Natural killer cell (primary cell): Measurements from ENCODE around the gene CCL14. TPM values are rescaled to one million over a fixed set of nuclear protein-coding genes. Genes with fewer than 3 reads are reported as not detected.

Source experiments
- ATAC-seq, 3 donors: fragments of 150-1000 bp in 2 of 3; fragments of 200-7000 bp in 1 of 3; cut with Tn5 transposase; 1 replicate in 1 of 3; 2 replicates in 2 of 3; pipeline ENCODE4 v1.10.0; 2021; ENCODE audit warnings: mild to moderate bottlenecking in 2 of 3, moderate library complexity in 2 of 3
- DNase-seq, 2 donors: peaks; one replicate each; pipeline versions ENCODE4 v3.0.0 to v3.0.0-alpha.2; 2013 to 2021; ENCODE audit warnings: mixed read lengths in 1 of 2
- H3K27ac ChIP-seq: one replicate; pipeline ENCODE4 v1.5.1; 2013; ENCODE audit warnings: mild to moderate bottlenecking, low read length
- H3K27me3 ChIP-seq: one replicate; pipeline ENCODE4 v1.6.1; 2013; ENCODE audit warnings: low read length; ENCODE audit not compliant: control insufficient read depth, insufficient read depth
- H3K36me3 ChIP-seq: one replicate; pipeline ENCODE4 v1.6.1; 2013; ENCODE audit warnings: low read length; ENCODE audit not compliant: control insufficient read depth, insufficient read depth
- H3K4me1 ChIP-seq: one replicate; pipeline ENCODE4 v1.6.1; 2013; ENCODE audit warnings: low read length; ENCODE audit not compliant: control insufficient read depth, insufficient read depth
- H3K4me3 ChIP-seq: one replicate; pipeline ENCODE4 v1.5.1; 2013; ENCODE audit warnings: low read length
- H3K9me3 ChIP-seq: one replicate; pipeline ENCODE4 v1.6.1; 2013; ENCODE audit warnings: low read length; ENCODE audit not compliant: control insufficient read depth, insufficient read depth
- H3K27ac Mint-ChIP-seq, 2 donors: one replicate each; pipeline ENCODE4 v1.8.0; 2022; ENCODE audit warnings: mild to moderate bottlenecking in 2 of 2, mixed read lengths in 2 of 2, moderate library complexity in 1 of 2
- H3K27me3 Mint-ChIP-seq, 2 donors: one replicate each; pipeline ENCODE4 v1.8.0; 2022; ENCODE audit warnings: low read depth in 2 of 2, mixed read lengths in 2 of 2
- H3K36me3 Mint-ChIP-seq: one replicate; pipeline ENCODE4 v1.8.0; 2022; ENCODE audit warnings: mixed read lengths
- H3K4me1 Mint-ChIP-seq, 2 donors: one replicate each; pipeline ENCODE4 v1.8.0; 2022; ENCODE audit warnings: mixed read lengths in 2 of 2
- H3K4me3 Mint-ChIP-seq: one replicate; pipeline ENCODE4 v1.8.0; 2022; ENCODE audit warnings: mild to moderate bottlenecking, moderate library complexity, mixed read lengths
- H3K9me3 Mint-ChIP-seq, 2 donors: one replicate each; pipeline ENCODE4 v1.8.0; 2022; ENCODE audit warnings: mixed read lengths in 2 of 2
- WGBS: methylation state at CpG from one replicate; pipeline ENCODE4 v1.1.7; 2013; ENCODE audit warnings: missing lambda C conversion rate; ENCODE audit not compliant: insufficient coverage; 5-methylcytosine and 5-hydroxymethylcytosine counted together
- intact Hi-C: fragments of 100-400 bp; cut with micrococcal nuclease; formaldehyde crosslinking; loops from one replicate; pipeline ENCODE4 v1.14.2; 2022
- total RNA-seq, 4 donors: library from RNA; stranded (reverse); fragments of 120-200 nt in 1 of 4; gene quantifications; one replicate each; pipeline versions ENCODE4 v1.2.3 to v1.2.4, GENCODE V29; 2013 to 2022
- TF ChIP-seq, protein P1 (sequence below): fragments of 200-600 bp; IDR thresholded peaks from one replicate; pipeline ENCODE4 v1.8.0; 2022; ENCODE audit warnings: antibody characterized with exemption

The CCL14 gene
- total RNA-seq, 3 donors from 2014 or later (not counting 1 experiment from before 2014, with no cell fraction given) = not detected

- H3K27ac Mint-ChIP-seq = peak overlapping the region in 1 of 2 donors; percentile 47
- H3K36me3 Mint-ChIP-seq = no peaks in the 10 kb centered on the region
- TF ChIP-seq, protein P1, sequence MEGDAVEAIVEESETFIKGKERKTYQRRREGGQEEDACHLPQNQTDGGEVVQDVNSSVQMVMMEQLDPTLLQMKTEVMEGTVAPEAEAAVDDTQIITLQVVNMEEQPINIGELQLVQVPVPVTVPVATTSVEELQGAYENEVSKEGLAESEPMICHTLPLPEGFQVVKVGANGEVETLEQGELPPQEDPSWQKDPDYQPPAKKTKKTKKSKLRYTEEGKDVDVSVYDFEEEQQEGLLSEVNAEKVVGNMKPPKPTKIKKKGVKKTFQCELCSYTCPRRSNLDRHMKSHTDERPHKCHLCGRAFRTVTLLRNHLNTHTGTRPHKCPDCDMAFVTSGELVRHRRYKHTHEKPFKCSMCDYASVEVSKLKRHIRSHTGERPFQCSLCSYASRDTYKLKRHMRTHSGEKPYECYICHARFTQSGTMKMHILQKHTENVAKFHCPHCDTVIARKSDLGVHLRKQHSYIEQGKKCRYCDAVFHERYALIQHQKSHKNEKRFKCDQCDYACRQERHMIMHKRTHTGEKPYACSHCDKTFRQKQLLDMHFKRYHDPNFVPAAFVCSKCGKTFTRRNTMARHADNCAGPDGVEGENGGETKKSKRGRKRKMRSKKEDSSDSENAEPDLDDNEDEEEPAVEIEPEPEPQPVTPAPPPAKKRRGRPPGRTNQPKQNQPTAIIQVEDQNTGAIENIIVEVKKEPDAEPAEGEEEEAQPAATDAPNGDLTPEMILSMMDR = peak; percentile 13
- H3K4me3 Mint-ChIP-seq = no peak overlapping the region
- ATAC-seq (peak in 2 of 3 donors; percentile 38 to 62), DNase-seq (peak in 1 of 2 donors; percentile 30)
- 74% methylated on average over 4 of the region's 4 CpGs for WGBS
- H3K27ac ChIP-seq = no peak overlapping the region
- no peaks in the 10 kb centered on the region for H3K9me3 Mint-ChIP-seq
- H3K4me3 ChIP-seq = no peak overlapping the region
- no peaks in the 10 kb centered on the region for H3K9me3 ChIP-seq
- peaks cover 25 to 61% of the 10 kb centered on the region in 2 donors for H3K4me1 Mint-ChIP-seq
- no peaks in the 10 kb centered on the region for H3K36me3 ChIP-seq
- intact Hi-C loops = no loop called here
- no peaks in the 10 kb centered on the region for H3K27me3 Mint-ChIP-seq
- peaks cover 11% of the 10 kb centered on the region for H3K4me1 ChIP-seq
- H3K27me3 ChIP-seq = no peaks in the 10 kb centered on the region
Observed at GRCh38 chr17:35981908-35982330, 4.6 kb downstream of the CCL14 start.

DNA sequence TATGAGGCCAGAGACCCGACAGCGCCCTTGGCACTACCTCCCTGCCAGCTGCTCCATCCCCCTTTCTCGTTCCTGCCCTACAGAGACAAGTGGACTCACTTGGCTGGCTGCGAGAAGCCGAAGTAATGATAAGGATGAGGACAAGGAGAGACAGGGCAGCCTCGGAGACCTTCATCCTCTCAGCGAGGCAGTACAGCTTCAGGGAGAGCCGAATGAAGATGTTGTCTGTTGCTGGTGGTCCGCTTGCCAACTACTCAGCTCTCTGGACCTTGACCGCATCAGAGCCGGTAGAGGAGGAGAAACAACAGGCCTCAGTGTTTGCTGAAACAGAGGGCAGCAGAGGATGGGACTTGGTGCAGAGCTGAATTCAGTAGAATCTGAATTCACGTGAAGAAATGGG is 5.3 kb downstream of the CCL14 start, which contains the start of gene CCL16:
Gene CCL16 (minus strand): TSS at position 252 of the 400 bp plus-strand sequence. CDS start 77 bp downstream, at position 175.
- ATAC-seq (no peak), DNase-seq (no peak)
- Mint-ChIP-seq H3K36me3 (no peaks in the 10 kb centered on the region), H3K4me3 (no peak within 1 kb of the TSS), H3K27me3 (no peaks in the 10 kb centered on the region), H3K27ac (peak within 1 kb of the TSS in 1 of 2 donors; percentile 47), H3K4me1 (peaks cover 30 to 61% of the 10 kb centered on the region in 2 donors), H3K9me3 (no peaks in the 10 kb centered on the region)
- no peak within 1 kb of the TSS for H3K4me3 ChIP-seq
- 93% methylated on average over 11 of the region's 12 CpGs for WGBS
- peaks cover 11% of the 10 kb centered on the region for H3K4me1 ChIP-seq
- no peaks in the 10 kb centered on the region for H3K9me3 ChIP-seq
- TF ChIP-seq, protein P1 = no peak
- no peaks in the 10 kb centered on the region for H3K36me3 ChIP-seq
- intact Hi-C loops = no loop called here
- H3K27ac ChIP-seq = no peak within 1 kb of the TSS
- no peaks in the 10 kb centered on the region for H3K27me3 ChIP-seq

- no peaks in the 10 kb centered on the region for H3K36me3 ChIP-seq
- 89% methylated on average over 2 of the region's 3 CpGs for WGBS
- Mint-ChIP-seq H3K27me3 (no peaks in the 10 kb centered on the region), H3K4me1 (peaks cover 32 to 55% of the 10 kb centered on the region in 2 donors), H3K36me3 (no peaks in the 10 kb centered on the region), H3K27ac (peak overlapping the region; percentile 15 to 51), H3K4me3 (no peak overlapping the region), H3K9me3 (no peaks in the 10 kb centered on the region)
- H3K4me3 ChIP-seq = no peak overlapping the region
- DNase-seq (no peak), ATAC-seq (no peak)
- peaks cover 15% of the 10 kb centered on the region for H3K4me1 ChIP-seq
- H3K27me3 ChIP-seq = no peaks in the 10 kb centered on the region
- TF ChIP-seq, protein P1 = no peak
- intact Hi-C loops = no loop called here
- H3K27ac ChIP-seq = no peak overlapping the region
- H3K9me3 ChIP-seq = no peaks in the 10 kb centered on the region
Observed at GRCh38 chr17:35978346-35978745, 8.2 kb downstream of the CCL14 start.

- peaks cover 13% of the 10 kb centered on the region for H3K4me1 ChIP-seq
- Mint-ChIP-seq H3K4me1 (peaks cover 24 to 48% of the 10 kb centered on the region in 2 donors), H3K4me3 (no peak overlapping the region), H3K9me3 (no peaks in the 10 kb centered on the region), H3K36me3 (no peaks in the 10 kb centered on the region), H3K27me3 (no peaks in the 10 kb centered on the region), H3K27ac (peak overlapping the region in 1 of 2 donors; percentile 15)
- no peak overlapping the region for H3K4me3 ChIP-seq
- H3K27ac ChIP-seq = no peak overlapping the region
- WGBS = 89% methylated on average over 7 of the region's 7 CpGs
- TF ChIP-seq, protein P1 = no peak
- DNase-seq (no peak), ATAC-seq (no peak)
- H3K36me3 ChIP-seq = no peaks in the 10 kb centered on the region
- no peaks in the 10 kb centered on the region for H3K27me3 ChIP-seq
- intact Hi-C loops = no loop called here
- H3K9me3 ChIP-seq = no peaks in the 10 kb centered on the region
Observed at GRCh38 chr17:35977509-35977908, 9.0 kb downstream of the CCL14 start.
